ENCODE measurements around the gene MAPKAP1. TPM values are rescaled to one million over a fixed set of nuclear protein-coding genes. Genes with fewer than 3 reads are reported as not detected.

The MAPKAP1 gene
- total RNA-seq, 1 donor from 2014 or later: 35.9 TPM

- no peak for DNase-seq (ENCODE audit: low spot score in 2 of 2)
- FAIRE-seq: no peak
These were observed 161.2 kb downstream of the MAPKAP1 start for GRCh38 chr9:125545845-125546244.

GRCh38 chr9:125544988-125545651 lies 161.9 kb downstream of the MAPKAP1 start:
- no peak for FAIRE-seq
- peak in 1 of 2 donors; percentile 22 for DNase-seq (ENCODE audit: low spot score in 2 of 2)

DNA sequence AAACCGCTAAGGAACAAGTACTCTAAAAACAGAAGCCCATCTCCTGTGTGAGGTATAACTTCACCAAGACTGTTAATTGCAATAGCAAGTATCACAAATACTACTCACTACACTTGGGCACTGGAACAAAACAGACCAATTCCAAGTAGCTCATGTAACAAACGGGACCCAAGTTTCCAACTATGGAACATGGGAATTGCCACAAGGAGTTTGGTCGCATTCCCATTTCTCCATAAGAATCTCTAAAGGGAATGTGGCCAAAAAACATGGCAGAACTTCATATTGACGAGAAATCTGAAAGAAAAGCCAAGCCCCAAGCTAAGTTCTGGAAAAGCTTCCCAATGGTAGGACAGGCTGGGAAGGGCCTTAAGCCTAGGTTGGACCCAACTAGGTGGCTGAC lies 162.5 kb downstream of the MAPKAP1 start:
- FAIRE-seq: no peak

DNA sequence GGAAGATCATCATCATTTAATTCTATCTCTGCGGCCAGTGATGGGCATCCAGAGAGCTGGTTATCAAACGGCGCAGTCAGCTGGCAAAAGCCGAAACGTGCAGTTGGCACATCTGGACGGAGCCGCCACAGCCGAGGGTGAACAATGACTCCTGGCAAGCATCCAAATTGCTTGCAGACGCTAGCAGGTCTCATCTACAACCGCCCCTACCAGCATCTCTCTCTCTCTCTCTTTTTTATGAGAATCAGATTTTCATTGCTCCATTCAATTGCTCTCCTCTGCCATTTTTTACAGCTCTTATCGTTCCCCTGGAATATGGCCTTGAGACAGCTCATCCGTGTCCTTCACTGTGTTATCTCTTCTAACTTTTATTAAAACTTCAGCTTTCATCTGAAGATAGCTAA lies 165.2 kb downstream of the MAPKAP1 start:
- FAIRE-seq: no peak
- DNase-seq (ENCODE audit: low spot score in 2 of 2): no peak

More for the DNA sequence above, 162.5 kb downstream of the MAPKAP1 start:
- no peak for DNase-seq (ENCODE audit: low spot score in 2 of 2)

DNA sequence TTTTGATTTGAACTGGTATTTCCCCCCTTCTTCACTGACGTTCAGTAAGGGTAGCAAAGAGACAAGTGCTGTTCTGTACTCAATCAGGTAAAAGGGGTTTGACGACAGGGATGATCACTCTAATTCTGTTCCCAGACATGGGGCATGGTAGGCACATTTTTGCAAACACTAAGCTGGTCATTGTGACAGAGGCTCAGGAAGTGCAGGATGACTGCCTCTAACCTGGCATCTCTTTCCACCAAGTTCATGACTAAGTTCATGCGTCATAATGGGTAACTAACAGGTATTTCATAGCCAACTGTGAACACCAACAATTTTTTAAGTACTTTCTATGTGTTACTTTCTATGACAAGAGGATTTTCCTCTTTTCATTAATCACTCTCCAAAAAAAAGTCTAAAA lies 166.5 kb downstream of the MAPKAP1 start:
- DNase-seq (ENCODE audit: low spot score in 2 of 2) (no peak), FAIRE-seq (no peak)

- DNase-seq (ENCODE audit: low spot score in 2 of 2): no peak
- FAIRE-seq: no peak
These were observed 168.9 kb downstream of the MAPKAP1 start for GRCh38 chr9:125538092-125538473.

DNA sequence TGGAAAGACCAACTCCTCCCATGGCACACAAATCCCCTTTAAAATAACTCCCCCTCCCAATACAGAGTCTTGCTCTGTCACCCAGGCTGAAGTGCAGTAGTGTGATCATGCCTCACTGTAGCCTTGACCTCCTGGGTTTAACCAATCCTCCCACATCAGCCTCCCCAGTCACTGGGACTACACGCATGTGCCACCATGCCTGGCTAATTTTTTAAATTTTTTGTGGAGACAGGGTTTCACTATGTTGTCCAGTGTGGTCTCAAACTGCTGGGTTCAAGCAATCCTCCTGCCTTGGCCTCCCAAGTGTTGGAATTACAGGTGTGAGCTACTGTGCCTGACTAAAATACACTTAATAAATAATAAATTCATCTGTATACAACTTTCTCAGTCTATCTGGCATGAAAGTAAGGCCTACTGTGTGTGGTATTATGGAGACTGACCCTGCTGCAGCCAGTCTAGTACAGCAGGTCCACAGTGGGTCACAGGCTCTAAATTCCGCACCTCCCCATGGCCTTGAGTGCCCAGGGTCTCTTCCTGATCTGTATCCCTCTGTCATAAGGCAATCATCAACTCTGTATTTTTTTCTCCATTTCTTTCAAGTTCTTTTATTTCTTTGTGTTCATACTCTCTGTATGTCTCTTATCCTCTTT lies 169.4 kb downstream of the MAPKAP1 start:
- DNase-seq (ENCODE audit: low spot score in 2 of 2) (no peak), FAIRE-seq (no peak)

DNA sequence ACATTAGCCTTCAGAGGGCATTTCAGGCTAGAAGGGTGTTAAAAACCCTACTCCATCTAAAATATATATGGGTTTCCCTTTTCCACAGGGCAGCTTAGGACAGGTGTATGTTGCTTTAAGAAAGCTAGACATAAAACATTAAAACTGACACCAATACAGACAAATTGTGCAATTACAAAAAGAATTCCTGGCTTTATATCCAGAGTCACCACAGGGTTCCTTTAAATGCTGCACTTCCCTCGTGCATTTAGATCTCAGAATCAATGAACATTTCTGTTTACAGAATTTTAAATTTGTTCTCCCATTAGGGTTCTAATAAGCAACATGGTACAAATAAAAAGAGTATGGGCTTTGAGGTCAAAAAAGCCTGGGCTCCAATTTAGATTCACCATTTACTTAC lies 170.2 kb downstream of the MAPKAP1 start:
- FAIRE-seq: no peak

GRCh38 chr9:125536167-125536772 lies 170.7 kb downstream of the MAPKAP1 start:
- FAIRE-seq: no peak

More for the DNA sequence above, 170.2 kb downstream of the MAPKAP1 start:
- DNase-seq (ENCODE audit: low spot score in 2 of 2): no peak

DNA sequence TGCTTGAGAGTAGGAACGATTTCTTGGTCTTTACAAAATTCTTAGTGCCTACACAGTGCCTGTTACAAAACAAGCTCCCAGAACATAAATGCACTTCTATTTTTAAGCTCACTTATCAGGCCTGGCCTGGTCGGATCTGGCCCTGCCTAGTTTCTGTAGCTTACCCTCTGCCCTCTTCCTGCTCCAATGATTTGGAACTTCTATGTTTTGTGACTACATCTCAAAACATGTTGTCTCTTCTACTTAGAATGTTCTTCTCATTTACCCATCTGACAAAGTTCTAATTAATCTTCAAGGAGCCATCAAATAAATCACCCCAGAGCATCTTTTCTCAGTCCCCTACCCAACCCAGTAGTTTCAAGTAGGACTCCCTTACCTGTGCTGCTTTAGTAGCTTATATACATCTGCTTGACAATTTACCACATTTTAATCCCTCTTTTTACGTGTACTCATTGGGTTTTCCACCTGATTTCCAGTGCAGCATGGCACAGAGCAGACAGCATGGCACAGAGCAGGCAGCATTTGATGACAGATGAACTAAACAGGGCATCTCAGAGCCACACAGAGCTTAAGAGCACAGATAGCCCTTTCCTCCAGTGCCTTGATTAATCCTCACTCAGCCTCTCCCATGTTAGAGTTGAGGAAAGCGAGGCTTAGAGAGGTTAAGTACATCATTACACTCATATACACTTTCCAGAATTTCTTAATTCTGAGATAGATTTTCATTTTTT lies 171.9 kb downstream of the MAPKAP1 start:
- FAIRE-seq: no peak
- DNase-seq (ENCODE audit: low spot score in 2 of 2): no peak

More at GRCh38 chr9:125536167-125536772, 170.7 kb downstream of the MAPKAP1 start:
- no peak for DNase-seq (ENCODE audit: low spot score in 2 of 2)

- no peak for FAIRE-seq
- no peak for DNase-seq (ENCODE audit: low spot score in 2 of 2)
These were observed 174.0 kb downstream of the MAPKAP1 start for GRCh38 chr9:125532812-125533594.

DNA sequence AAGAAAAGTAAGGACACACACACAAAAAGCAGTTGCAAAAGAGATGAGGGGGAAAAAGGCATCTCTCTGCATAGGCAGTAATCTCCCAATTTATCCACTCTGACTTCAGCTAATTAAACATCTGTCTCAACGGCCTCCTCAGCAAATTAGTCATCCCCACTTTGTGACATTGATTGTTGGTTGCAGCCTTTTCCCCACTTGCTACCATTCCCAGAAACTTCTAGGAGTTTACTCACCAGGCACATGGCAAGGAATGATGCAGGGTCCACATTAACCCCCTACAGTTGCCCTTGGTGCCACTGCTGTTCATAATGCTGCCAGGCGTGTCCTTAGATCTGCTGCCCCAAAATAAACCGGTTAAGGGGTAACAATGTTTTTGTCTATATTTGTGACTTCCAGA lies 174.6 kb downstream of the MAPKAP1 start:
- FAIRE-seq: no peak
- DNase-seq (ENCODE audit: low spot score in 2 of 2): no peak

GRCh38 chr9:125529589-125530515 lies 177.2 kb downstream of the MAPKAP1 start:
- FAIRE-seq (no peak), DNase-seq (ENCODE audit: low spot score in 2 of 2) (no peak)

GRCh38 chr9:125529107-125529506 lies 177.9 kb downstream of the MAPKAP1 start:
- no peak for FAIRE-seq

GRCh38 chr9:125527471-125528002 lies 179.5 kb downstream of the MAPKAP1 start:
- DNase-seq (ENCODE audit: low spot score in 2 of 2) (no peak), FAIRE-seq (no peak)

More at GRCh38 chr9:125529107-125529506, 177.9 kb downstream of the MAPKAP1 start:
- DNase-seq (ENCODE audit: low spot score in 2 of 2): no peak

GRCh38 chr9:125525921-125526631 lies 180.9 kb downstream of the MAPKAP1 start:
- FAIRE-seq (no peak), DNase-seq (ENCODE audit: low spot score in 2 of 2) (no peak)

DNA sequence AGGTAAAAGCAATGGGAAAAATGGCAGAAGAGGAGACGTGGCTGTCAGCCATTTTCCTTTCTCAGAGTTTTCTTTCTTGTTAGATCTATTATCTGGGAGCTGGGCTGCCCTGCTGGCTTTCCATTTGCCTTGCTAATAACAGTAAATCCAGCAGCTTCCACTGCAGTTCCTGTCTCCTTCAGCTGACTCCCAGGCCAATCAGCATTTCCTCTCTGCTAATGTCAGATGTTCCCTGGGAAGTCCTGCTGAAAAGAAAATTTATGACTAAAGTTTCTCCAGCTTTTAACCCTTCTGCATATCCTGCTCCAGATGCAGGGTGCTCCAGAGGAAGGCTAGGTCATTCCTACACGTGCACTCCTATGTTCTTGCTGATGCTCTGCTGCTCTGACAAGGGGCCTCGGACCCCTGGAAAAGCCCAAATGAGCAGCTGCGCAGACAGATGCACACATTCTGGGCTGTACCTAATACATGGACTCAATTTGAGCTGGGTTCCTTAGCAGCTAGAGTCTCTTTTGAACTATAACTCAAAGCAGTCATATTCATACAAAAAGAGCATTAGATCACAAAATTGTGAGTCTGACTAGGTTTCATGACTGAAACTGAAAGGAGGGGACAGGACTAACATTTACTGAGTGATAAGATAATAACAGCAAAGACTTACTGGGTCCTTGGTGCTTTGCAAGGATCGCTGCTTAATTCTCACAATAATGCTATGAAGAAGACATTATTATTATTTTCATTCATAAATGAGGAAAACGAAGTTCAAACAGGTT lies 182.2 kb downstream of the MAPKAP1 start:
- DNase-seq (ENCODE audit: low spot score in 2 of 2) (no peak), FAIRE-seq (no peak)

All from frontal cortex (tissue), 4 donors.